HCT116 (cell line): ENCODE results near the gene CFD.

Experiments used
- CTCF ChIP-seq, 3 experiments: fragments of 200-600 bp in 1 of 3; sonication (generic) in 1 of 3; IDR thresholded peaks in 2 of 3; conservative IDR thresholded peaks in 1 of 3; 2 replicates each; pipeline ENCODE4 v1.5.1; 2012 to 2017; ENCODE audit warnings: low read depth in 2 of 3, low read length in 2 of 3, antibody characterized with exemption in 1 of 3, borderline replicate concordance in 1 of 3, control low read depth in 1 of 3, mild to moderate bottlenecking in 1 of 3, mixed read lengths in 1 of 3, mixed run types in 1 of 3, moderate library complexity in 1 of 3; ENCODE audit not compliant: insufficient read depth in 1 of 3
- EZH2phosphoT487 ChIP-seq: fragments of 200-600 bp; IDR thresholded peaks from 2 replicates; pipeline ENCODE4 v1.6.1; 2018; ENCODE audit warnings: antibody characterized with exemption, borderline replicate concordance
- POLR2A ChIP-seq: IDR thresholded peaks from 2 replicates; pipeline ENCODE4 v1.7.0; 2011; ENCODE audit warnings: borderline replicate concordance; ENCODE audit not compliant: insufficient read depth, insufficient read length; ENCODE audit errors: extremely low read depth
- POLR2AphosphoS5 ChIP-seq: IDR thresholded peaks from 2 replicates; pipeline ENCODE4 v1.6.1; 2011; ENCODE audit warnings: mild to moderate bottlenecking, low read depth, low read length, moderate library complexity
- SIN3A ChIP-seq: IDR thresholded peaks from 2 replicates; pipeline ENCODE4 v1.6.1; 2012; ENCODE audit warnings: low read depth

GRCh38 chr19:902093-902370 is 42.6 kb downstream of the CFD start:
- no peak for TF ChIP-seq CTCF (IDR thresholded peaks at IDR 0.05 in 2 of 3, conservative IDR thresholded peaks at IDR 0.05 in 1 of 3; ENCODE audit: borderline replicate concordance in 1 of 3, insufficient read depth in 1 of 3, low read depth in 2 of 3, low read length in 2 of 3)
- no peak for TF ChIP-seq EZH2phosphoT487
- TF ChIP-seq SIN3A, result no peak
- TF ChIP-seq POLR2AphosphoS5, result no peak
- TF ChIP-seq POLR2A, result no peak
